OCI-LY1 (cell line): ENCODE data around the gene BACH2.

Experiments
- H2AFZ ChIP-seq: fragments of 200-600 bp; sonication (generic), shearing (Covaris generic); 2 replicates; pipeline ENCODE4 v1.6.0; 2014; ENCODE audit warnings: antibody characterized with exemption, mild to moderate bottlenecking, low read length
- H3F3A ChIP-seq: fragments of 200-600 bp; sonication (generic), shearing (Covaris generic); 2 replicates; pipeline ENCODE4 v1.6.0; 2014; ENCODE audit warnings: mild to moderate bottlenecking, antibody characterized with exemption, low read length, moderate library complexity; ENCODE audit not compliant: insufficient read depth
- H3K27ac ChIP-seq: fragments of 200-600 bp; sonication (generic); 2 replicates; pipeline ENCODE4 v1.5.1; 2014; ENCODE audit warnings: low read length, mixed run types, mild to moderate bottlenecking, low read depth; ENCODE audit not compliant: poor library complexity, severe bottlenecking
- H3K27me3 ChIP-seq: fragments of 200-600 bp; sonication (generic); 2 replicates; pipeline ENCODE4 v1.6.0; 2014; ENCODE audit warnings: antibody characterized with exemption, mild to moderate bottlenecking, low read length, moderate library complexity; ENCODE audit not compliant: insufficient read depth
- H3K36me3 ChIP-seq: fragments of 200-600 bp; sonication (generic); 2 replicates; pipeline ENCODE4 v1.6.1; 2014; ENCODE audit warnings: mild to moderate bottlenecking, antibody characterized with exemption, low read length, moderate library complexity, mixed read lengths; ENCODE audit not compliant: insufficient read depth
- H3K4me1 ChIP-seq: fragments of 200-600 bp; sonication (generic); 2 replicates; pipeline ENCODE4 v1.5.1; 2014; ENCODE audit warnings: mild to moderate bottlenecking, low read length, moderate library complexity; ENCODE audit not compliant: insufficient read depth, severe bottlenecking
- H3K4me2 ChIP-seq: fragments of 200-600 bp; sonication (generic), shearing (Covaris generic); 2 replicates; pipeline ENCODE4 v1.6.1; 2014; ENCODE audit warnings: low read length
- H3K4me3 ChIP-seq: fragments of 200-600 bp; sonication (generic); 2 replicates; pipeline ENCODE4 v1.5.1; 2014; ENCODE audit warnings: low read length, low read depth, mild to moderate bottlenecking, mixed read lengths; ENCODE audit not compliant: poor library complexity, severe bottlenecking
- H3K79me2 ChIP-seq: fragments of 200-600 bp; shearing (Covaris generic); 2 replicates; pipeline ENCODE4 v1.6.1; 2016; ENCODE audit warnings: mixed run types, low read length, mixed read lengths; ENCODE audit not compliant: insufficient read depth
- H3K9ac ChIP-seq: fragments of 200-600 bp; sonication (generic), shearing (Covaris generic); 2 replicates; pipeline ENCODE4 v1.6.1; 2014; ENCODE audit warnings: mild to moderate bottlenecking, low read length, mixed read lengths
- H3K9me2 ChIP-seq: fragments of 200-600 bp; sonication (generic), shearing (Covaris generic); 2 replicates; pipeline ENCODE4 v1.6.1; 2014; ENCODE audit warnings: low read depth, mild to moderate bottlenecking, low read length, mixed read lengths
- H3K9me3 ChIP-seq: fragments of 200-600 bp; shearing (Covaris generic); 2 replicates; pipeline ENCODE4 v1.6.1; 2014; ENCODE audit warnings: low read length, mixed read lengths
- H4K20me1 ChIP-seq: fragments of 200-600 bp; sonication (generic), shearing (Covaris generic); 2 replicates; pipeline ENCODE4 v1.6.0; 2016; ENCODE audit warnings: mild to moderate bottlenecking, low read length; ENCODE audit not compliant: insufficient read depth
- CTCF ChIP-seq: fragments of 200-600 bp; sonication (generic), shearing (Covaris generic); IDR thresholded peaks from 2 replicates; pipeline ENCODE4 v1.5.1; 2017; ENCODE audit warnings: mild to moderate bottlenecking, antibody characterized with exemption, low read length, moderate library complexity, mixed read lengths
- EZH2 ChIP-seq: fragments of 200-600 bp; sonication (generic), shearing (Covaris generic); IDR thresholded peaks from 2 replicates; pipeline ENCODE4 v1.8.0; 2017; ENCODE audit warnings: borderline replicate concordance, mixed run types, mild to moderate bottlenecking, antibody characterized with exemption, low read length, moderate library complexity, mixed read lengths

BACH2 gene

GRCh38 chr6:90025523-90026061, 271.1 kb downstream of the BACH2 start:
- H3F3A ChIP-seq = no peaks in the 10 kb centered on the region
- peaks cover 92% of the 10 kb centered on the region for H3K36me3 ChIP-seq
- no peaks in the 10 kb centered on the region for H3K27me3 ChIP-seq
- no peak overlapping the region for H2AFZ ChIP-seq
- no peaks in the 10 kb centered on the region for H3K4me1 ChIP-seq
- no peaks in the 10 kb centered on the region for H3K9me2 ChIP-seq
- no peak overlapping the region for H3K4me3 ChIP-seq
- H3K27ac ChIP-seq = no peak overlapping the region
- H3K4me2 ChIP-seq = no peak overlapping the region
- H4K20me1 ChIP-seq = peaks cover 3% of the 10 kb centered on the region; the same call in 1 of the 2 replicates
- no peak overlapping the region for H3K9ac ChIP-seq
- peaks cover 30% of the 10 kb centered on the region for H3K79me2 ChIP-seq
- TF ChIP-seq CTCF = no peak
- no peak for TF ChIP-seq EZH2
- H3K9me3 ChIP-seq = no peaks in the 10 kb centered on the region

- Histone ChIP-seq H2AFZ (no peak overlapping the region), H3K9me2 (no peaks in the 10 kb centered on the region), H3K36me3 (peaks cover 96% of the 10 kb centered on the region), H3K4me3 (no peak overlapping the region), H3K27me3 (no peaks in the 10 kb centered on the region), H3K9me3 (no peaks in the 10 kb centered on the region), H3K4me2 (no peak overlapping the region), H3K79me2 (peaks cover 25% of the 10 kb centered on the region), H4K20me1 (peaks cover 3% of the 10 kb centered on the region; the same call in 1 of the 2 replicates), H3K27ac (no peak overlapping the region), H3F3A (no peaks in the 10 kb centered on the region), H3K9ac (no peak overlapping the region), H3K4me1 (no peaks in the 10 kb centered on the region)
- TF ChIP-seq CTCF = no peak
- no peak for TF ChIP-seq EZH2
Measured at GRCh38 chr6:90024633-90025032, 272.0 kb downstream of the BACH2 start.

GRCh38 chr6:90021711-90022110, 274.9 kb downstream of the BACH2 start:
- Histone ChIP-seq H3K9me3 (no peaks in the 10 kb centered on the region), H3K9me2 (no peaks in the 10 kb centered on the region), H3K36me3 (peaks cover 98% of the 10 kb centered on the region), H4K20me1 (peaks cover 3% of the 10 kb centered on the region; the same call in 1 of the 2 replicates), H3F3A (no peaks in the 10 kb centered on the region), H3K27me3 (no peaks in the 10 kb centered on the region), H3K4me1 (no peaks in the 10 kb centered on the region), H3K27ac (no peak overlapping the region), H3K4me2 (no peak overlapping the region), H3K9ac (no peak overlapping the region), H3K4me3 (no peak overlapping the region), H2AFZ (no peak overlapping the region), H3K79me2 (peaks cover 5% of the 10 kb centered on the region; the same call in 1 of the 2 replicates)
- TF ChIP-seq CTCF = no peak
- TF ChIP-seq EZH2 = no peak
